ENCODE measurements around the gene TMPRSS12.

DNA sequence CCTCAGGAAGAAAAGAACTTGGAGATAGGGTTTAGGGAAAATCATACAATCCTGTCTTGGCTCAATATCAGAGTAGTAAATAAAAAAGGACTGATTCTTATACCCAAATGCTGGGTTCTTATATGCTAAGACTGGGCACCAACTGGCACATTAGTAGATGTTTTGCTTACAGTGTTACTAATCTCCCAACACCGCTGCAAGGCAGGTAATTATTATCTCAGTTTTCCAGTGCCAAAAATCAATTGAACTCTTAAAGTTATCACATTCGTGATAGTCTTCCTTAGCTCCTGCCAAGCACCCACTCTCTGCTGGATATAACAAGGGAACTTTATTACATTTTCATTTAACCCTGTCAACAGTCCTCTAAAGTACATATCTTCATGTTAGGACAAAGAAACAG, 84.6 kb downstream of the TMPRSS12 start:
- TF ChIP-seq CTCF (IDR thresholded peaks at IDR 0.05) (no peak), POLR2A (IDR thresholded peaks at IDR 0.05) (peak; percentile 39)
